Measurements from ENCODE around the gene ALLC.

ALLC gene

DNA sequence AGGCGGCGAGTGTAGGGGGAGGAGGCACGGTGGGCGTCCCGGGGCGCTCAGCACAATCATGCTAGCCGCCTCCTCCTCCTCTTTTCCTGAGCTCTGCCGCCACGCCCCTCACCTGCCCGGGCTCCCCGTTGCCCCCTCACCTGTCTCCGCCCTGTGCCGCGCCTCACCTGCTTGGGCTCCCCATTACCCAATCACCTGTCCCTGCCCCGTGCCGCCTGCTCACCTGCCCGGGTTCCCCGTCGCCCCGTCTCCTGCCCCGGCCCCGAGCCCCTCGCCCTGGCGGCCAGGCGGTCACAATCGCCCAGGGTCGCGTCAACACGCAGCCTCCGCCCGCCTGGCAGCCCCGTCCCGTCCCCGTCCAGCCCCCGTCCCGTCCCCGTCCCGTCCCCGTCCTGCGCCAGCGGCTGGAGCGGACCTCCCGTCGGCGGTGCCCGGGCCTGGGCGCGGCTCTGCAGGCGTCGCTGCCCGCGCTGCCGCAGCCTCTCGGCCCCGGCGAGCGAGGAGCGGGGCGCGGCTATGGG is 45.3 kb downstream of the ALLC start, which contains the start of gene DCDC2C:
Gene DCDC2C, plus strand, starts transcription at position 340 of the 521 bp plus-strand sequence. Its CDS starts 177 bp downstream, at position 517.
- Histone ChIP-seq H3K9me3 (ENCODE audit: insufficient read depth, low read length) (no peaks in the 10 kb centered on the region), H3K4me3 (ENCODE audit: low read length) (no peak within 1 kb of the TSS), H3K4me2 (ENCODE audit: low read length) (no peak within 1 kb of the TSS), H3K9ac (ENCODE audit: low read length) (no peak within 1 kb of the TSS), H3K4me1 (ENCODE audit: low read length) (no peaks in the 10 kb centered on the region), H2AFZ (ENCODE audit: low read depth, low read length) (no peak within 1 kb of the TSS), H3K27me3 (ENCODE audit: low read depth, low read length) (no peaks in the 10 kb centered on the region; the same call in 1 of the 2 replicates), H3K79me2 (ENCODE audit: low read length) (no peaks in the 10 kb centered on the region), H3K36me3 (replicated peaks; ENCODE audit: low read depth, low read length) (no peaks in the 10 kb centered on the region), H3K27ac (ENCODE audit: low read length) (no peak within 1 kb of the TSS), H4K20me1 (ENCODE audit: insufficient read depth, low read length) (no peaks in the 10 kb centered on the region)
- TF ChIP-seq, protein P1, sequence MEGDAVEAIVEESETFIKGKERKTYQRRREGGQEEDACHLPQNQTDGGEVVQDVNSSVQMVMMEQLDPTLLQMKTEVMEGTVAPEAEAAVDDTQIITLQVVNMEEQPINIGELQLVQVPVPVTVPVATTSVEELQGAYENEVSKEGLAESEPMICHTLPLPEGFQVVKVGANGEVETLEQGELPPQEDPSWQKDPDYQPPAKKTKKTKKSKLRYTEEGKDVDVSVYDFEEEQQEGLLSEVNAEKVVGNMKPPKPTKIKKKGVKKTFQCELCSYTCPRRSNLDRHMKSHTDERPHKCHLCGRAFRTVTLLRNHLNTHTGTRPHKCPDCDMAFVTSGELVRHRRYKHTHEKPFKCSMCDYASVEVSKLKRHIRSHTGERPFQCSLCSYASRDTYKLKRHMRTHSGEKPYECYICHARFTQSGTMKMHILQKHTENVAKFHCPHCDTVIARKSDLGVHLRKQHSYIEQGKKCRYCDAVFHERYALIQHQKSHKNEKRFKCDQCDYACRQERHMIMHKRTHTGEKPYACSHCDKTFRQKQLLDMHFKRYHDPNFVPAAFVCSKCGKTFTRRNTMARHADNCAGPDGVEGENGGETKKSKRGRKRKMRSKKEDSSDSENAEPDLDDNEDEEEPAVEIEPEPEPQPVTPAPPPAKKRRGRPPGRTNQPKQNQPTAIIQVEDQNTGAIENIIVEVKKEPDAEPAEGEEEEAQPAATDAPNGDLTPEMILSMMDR (IDR thresholded peaks at IDR 0.05; ENCODE audit: low read depth, low read length), result no peak

DNA sequence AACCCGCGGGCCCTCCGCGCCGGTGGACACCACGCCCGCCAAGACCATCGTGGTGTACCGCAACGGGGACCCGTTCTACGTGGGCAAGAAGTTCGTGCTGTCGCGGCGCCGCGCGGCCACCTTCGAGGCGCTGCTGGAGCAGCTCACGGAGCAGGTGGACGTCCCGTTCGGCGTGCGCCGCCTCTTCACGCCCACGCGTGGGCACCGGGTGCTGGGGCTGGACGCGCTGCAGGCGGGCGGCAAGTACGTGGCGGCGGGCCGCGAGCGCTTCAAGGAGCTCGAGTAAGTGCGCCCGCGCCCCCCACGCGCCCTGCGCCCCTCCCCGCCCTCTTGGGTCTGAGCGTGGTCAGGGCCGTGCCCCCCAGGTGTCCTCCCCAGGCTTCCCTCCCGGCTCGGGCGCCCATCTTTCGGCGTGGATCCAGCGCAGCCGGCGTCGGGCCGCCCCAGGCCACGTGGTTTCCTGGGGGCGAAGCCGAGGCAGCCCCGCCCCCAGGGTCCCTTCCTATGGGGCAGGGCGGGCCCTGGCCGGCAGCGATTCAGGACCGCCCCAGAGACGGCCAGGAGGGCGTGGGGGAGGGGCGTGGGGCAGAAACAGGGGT is 45.9 kb downstream of the ALLC start:
- H3K9me3 ChIP-seq (ENCODE audit: insufficient read depth, low read length), result no peaks in the 10 kb centered on the region
- TF ChIP-seq, protein P1 (IDR thresholded peaks at IDR 0.05; ENCODE audit: low read depth, low read length), result no peak
- no peak for TF ChIP-seq EZH2phosphoT487 (IDR thresholded peaks at IDR 0.05; ENCODE audit: low read depth)
- no peak overlapping the region for H3K27ac ChIP-seq (ENCODE audit: low read length)
- no peaks in the 10 kb centered on the region for H3K4me1 ChIP-seq (ENCODE audit: low read length)
- H2AFZ ChIP-seq (ENCODE audit: low read depth, low read length), result no peak overlapping the region
- H3K27me3 ChIP-seq (ENCODE audit: low read depth, low read length), result peaks cover 4% of the 10 kb centered on the region; the same call in 1 of the 2 replicates
- no peaks in the 10 kb centered on the region for H3K36me3 ChIP-seq (replicated peaks; ENCODE audit: low read depth, low read length)
- no peaks in the 10 kb centered on the region for H4K20me1 ChIP-seq (ENCODE audit: insufficient read depth, low read length)
- H3K4me2 ChIP-seq (ENCODE audit: low read length), result no peak overlapping the region
- H3K9ac ChIP-seq (ENCODE audit: low read length), result no peak overlapping the region
- no peak overlapping the region for H3K4me3 ChIP-seq (ENCODE audit: low read length)
- no peaks in the 10 kb centered on the region for H3K79me2 ChIP-seq (ENCODE audit: low read length)

DNA sequence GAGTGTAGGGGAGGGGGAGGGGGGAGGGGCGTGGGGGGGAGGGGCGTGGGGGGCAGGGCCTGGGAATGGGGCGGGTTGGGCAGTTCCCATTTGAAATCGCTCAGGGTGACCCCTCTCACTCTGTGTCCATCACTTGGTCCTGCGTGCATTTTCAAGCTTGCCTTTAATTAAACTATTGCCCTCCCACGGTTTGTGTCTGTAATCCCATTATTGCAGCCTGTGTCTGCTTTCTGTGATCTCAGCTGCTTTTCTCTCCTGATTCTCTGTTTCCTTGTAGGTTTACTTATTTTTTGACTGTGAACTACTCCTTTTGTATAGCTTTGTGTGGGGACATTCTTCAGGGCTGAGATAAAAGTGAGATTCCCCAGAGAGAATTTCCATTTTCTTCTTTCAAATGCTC is 46.7 kb downstream of the ALLC start:
- Histone ChIP-seq H3K9me3 (ENCODE audit: insufficient read depth, low read length) (no peaks in the 10 kb centered on the region), H3K9ac (ENCODE audit: low read length) (no peak overlapping the region), H3K4me3 (ENCODE audit: low read length) (no peak overlapping the region), H3K27me3 (ENCODE audit: low read depth, low read length) (0 out of 2 replicates have a peak, but pooled peaks cover 10% of the 10 kb centered on the region), H3K36me3 (replicated peaks; ENCODE audit: low read depth, low read length) (no peaks in the 10 kb centered on the region), H3K27ac (ENCODE audit: low read length) (no peak overlapping the region), H3K4me2 (ENCODE audit: low read length) (no peak overlapping the region), H3K4me1 (ENCODE audit: low read length) (no peaks in the 10 kb centered on the region), H4K20me1 (ENCODE audit: insufficient read depth, low read length) (no peaks in the 10 kb centered on the region), H3K79me2 (ENCODE audit: low read length) (no peaks in the 10 kb centered on the region), H2AFZ (ENCODE audit: low read depth, low read length) (no peak overlapping the region)
- TF ChIP-seq EZH2phosphoT487 (IDR thresholded peaks at IDR 0.05; ENCODE audit: low read depth), result no peak
- TF ChIP-seq, protein P1 (IDR thresholded peaks at IDR 0.05; ENCODE audit: low read depth, low read length), result no peak

DNA sequence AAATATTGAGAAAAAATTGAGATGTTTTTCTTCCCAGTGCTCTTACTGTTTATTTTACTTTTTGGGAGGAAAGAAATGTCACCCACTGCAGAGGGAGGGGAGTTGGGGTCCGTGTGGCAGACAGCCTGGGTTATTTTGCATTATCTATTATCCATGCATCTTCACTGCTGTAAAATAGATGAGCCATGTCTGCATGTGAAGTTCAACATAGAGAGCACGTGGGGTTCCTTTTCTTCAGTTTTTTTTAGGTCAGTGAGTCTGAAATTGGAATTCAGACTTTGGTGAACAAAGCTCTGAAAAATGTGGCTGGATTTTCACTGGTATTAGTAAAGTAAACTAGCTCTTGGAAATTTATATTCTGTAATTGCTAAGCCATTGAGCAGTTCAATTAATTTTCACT is 47.8 kb downstream of the ALLC start:
- Histone ChIP-seq H3K79me2 (ENCODE audit: low read length) (no peaks in the 10 kb centered on the region), H3K27ac (ENCODE audit: low read length) (no peak overlapping the region), H3K9ac (ENCODE audit: low read length) (no peak overlapping the region), H3K4me3 (ENCODE audit: low read length) (no peak overlapping the region), H3K27me3 (ENCODE audit: low read depth, low read length) (0 out of 2 replicates have a peak, but pooled peaks cover 10% of the 10 kb centered on the region), H3K9me3 (ENCODE audit: insufficient read depth, low read length) (no peaks in the 10 kb centered on the region), H2AFZ (ENCODE audit: low read depth, low read length) (no peak overlapping the region), H3K4me1 (ENCODE audit: low read length) (no peaks in the 10 kb centered on the region), H3K36me3 (replicated peaks; ENCODE audit: low read depth, low read length) (no peaks in the 10 kb centered on the region), H3K4me2 (ENCODE audit: low read length) (no peak overlapping the region), H4K20me1 (ENCODE audit: insufficient read depth, low read length) (no peaks in the 10 kb centered on the region)
- TF ChIP-seq EZH2phosphoT487 (IDR thresholded peaks at IDR 0.05; ENCODE audit: low read depth), result no peak
